ENCODE results near the gene GLB1L2. TPM values are rescaled to one million over a fixed set of nuclear protein-coding genes. Genes with fewer than 3 reads are reported as not detected.

GLB1L2 gene
- total RNA-seq, 1 donor from 2014 or later: 11.6 TPM

DNA sequence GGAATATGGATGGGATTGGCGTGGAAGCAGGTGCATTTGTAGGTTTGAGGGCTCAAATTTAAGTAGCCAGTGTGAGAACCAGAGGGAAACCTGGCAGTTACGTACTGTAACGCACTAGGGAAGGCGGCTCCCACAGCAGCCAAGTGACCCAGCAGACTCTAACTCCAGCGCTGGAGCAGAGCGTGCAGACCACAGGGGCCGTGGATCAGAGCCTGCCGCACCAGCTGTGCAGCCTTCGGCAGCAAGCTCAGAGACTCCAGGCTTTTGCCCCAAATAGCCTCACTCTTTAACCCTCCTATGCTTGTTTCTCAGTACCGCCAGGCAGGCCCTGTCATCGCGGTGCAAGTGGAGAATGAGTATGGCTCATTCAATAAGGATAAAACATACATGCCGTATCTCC, 43.3 kb upstream of the GLB1L2 start:
- DNase-seq (ENCODE audit: extremely low spot score, unreplicated experiment): no peak
- no peak overlapping the region for H3K27ac Mint-ChIP-seq
- H3K9me3 Mint-ChIP-seq: no peaks in the 10 kb centered on the region
- TF ChIP-seq, protein P1, sequence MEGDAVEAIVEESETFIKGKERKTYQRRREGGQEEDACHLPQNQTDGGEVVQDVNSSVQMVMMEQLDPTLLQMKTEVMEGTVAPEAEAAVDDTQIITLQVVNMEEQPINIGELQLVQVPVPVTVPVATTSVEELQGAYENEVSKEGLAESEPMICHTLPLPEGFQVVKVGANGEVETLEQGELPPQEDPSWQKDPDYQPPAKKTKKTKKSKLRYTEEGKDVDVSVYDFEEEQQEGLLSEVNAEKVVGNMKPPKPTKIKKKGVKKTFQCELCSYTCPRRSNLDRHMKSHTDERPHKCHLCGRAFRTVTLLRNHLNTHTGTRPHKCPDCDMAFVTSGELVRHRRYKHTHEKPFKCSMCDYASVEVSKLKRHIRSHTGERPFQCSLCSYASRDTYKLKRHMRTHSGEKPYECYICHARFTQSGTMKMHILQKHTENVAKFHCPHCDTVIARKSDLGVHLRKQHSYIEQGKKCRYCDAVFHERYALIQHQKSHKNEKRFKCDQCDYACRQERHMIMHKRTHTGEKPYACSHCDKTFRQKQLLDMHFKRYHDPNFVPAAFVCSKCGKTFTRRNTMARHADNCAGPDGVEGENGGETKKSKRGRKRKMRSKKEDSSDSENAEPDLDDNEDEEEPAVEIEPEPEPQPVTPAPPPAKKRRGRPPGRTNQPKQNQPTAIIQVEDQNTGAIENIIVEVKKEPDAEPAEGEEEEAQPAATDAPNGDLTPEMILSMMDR (conservative IDR thresholded peaks at IDR 0.05): no peak
- peaks cover 15% of the 10 kb centered on the region for H3K4me1 Mint-ChIP-seq (ENCODE audit: unreplicated experiment)
- no peaks in the 10 kb centered on the region for H3K36me3 Mint-ChIP-seq
- H3K27me3 Mint-ChIP-seq: peaks cover 18% of the 10 kb centered on the region
- no peak overlapping the region for H3K4me3 Mint-ChIP-seq

DNA sequence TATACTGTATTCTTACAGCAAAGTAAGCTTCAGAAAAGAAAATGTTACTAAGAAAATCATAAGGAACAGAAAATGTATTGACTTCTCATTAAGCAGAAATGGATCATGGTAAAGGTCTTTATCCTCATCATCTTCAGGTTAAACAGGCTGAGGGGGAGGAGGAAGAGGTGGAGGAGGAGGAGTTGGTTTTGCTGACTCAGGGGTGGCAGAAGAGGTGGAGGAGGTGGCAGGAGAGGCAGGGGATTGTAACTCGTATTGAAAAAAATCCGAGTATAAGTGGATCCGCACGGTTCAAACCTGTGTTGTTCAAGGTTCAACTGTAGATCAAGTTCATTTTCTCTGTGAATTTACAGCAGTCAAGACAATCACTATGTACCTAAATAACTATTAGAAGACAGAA, 42.6 kb upstream of the GLB1L2 start:
- TF ChIP-seq, protein P1 (conservative IDR thresholded peaks at IDR 0.05): no peak
- DNase-seq (ENCODE audit: extremely low spot score, unreplicated experiment): no peak
- Mint-ChIP-seq H3K4me1 (ENCODE audit: unreplicated experiment) (peaks cover 15% of the 10 kb centered on the region), H3K4me3 (no peak overlapping the region), H3K36me3 (no peaks in the 10 kb centered on the region), H3K27ac (no peak overlapping the region), H3K9me3 (no peaks in the 10 kb centered on the region), H3K27me3 (peaks cover 12% of the 10 kb centered on the region)

DNA sequence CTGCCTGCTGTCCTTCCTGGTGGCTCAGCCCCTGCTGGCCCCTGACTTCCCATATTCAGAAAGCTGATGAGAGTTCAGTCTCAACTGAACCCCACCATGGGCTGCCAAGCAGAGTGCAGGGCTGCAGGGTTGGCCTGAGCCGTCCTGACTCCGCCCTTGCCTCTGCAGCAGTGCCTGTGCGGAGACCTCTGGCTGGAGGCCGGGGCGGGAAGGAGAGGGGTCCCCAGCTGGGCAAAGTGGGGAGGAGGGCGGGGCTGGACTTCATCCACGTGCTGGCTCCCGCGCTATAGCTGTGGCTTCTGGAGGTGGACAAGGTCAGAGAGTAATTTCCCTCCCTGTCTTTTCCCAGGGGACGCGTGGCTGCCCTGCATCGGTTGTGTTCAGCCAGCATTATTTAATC, 42.0 kb upstream of the GLB1L2 start:
- no peak for DNase-seq (ENCODE audit: extremely low spot score, unreplicated experiment)
- Mint-ChIP-seq H3K4me1 (ENCODE audit: unreplicated experiment) (peaks cover 15% of the 10 kb centered on the region), H3K4me3 (no peak overlapping the region), H3K9me3 (no peaks in the 10 kb centered on the region), H3K27me3 (peaks cover 12% of the 10 kb centered on the region), H3K27ac (no peak overlapping the region), H3K36me3 (no peaks in the 10 kb centered on the region)
- TF ChIP-seq, protein P1 (conservative IDR thresholded peaks at IDR 0.05): no peak

DNA sequence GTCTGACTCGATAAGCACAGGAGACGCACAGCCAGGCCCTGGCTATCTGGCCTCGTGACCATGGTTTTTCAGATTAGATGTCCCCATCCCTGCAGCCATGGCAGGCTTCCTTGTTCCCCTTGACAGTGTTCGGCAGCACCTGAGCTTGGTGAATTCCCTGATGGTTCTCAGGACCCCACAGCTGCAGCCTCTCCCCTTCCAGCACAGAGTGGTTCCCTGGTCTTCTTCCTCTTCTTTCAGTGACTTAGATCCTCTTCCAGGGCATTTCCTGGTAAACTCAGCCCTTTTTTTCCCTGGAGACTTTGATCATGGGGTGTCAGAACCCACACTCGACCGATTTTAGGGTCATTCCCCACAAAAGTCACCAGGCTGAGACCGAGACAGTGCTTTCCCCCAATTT, 41.1 kb upstream of the GLB1L2 start:
- Mint-ChIP-seq H3K36me3 (no peaks in the 10 kb centered on the region), H3K4me1 (ENCODE audit: unreplicated experiment) (peaks cover 15% of the 10 kb centered on the region), H3K9me3 (no peaks in the 10 kb centered on the region), H3K27me3 (peaks cover 12% of the 10 kb centered on the region), H3K4me3 (no peak overlapping the region), H3K27ac (no peak overlapping the region)
- DNase-seq (ENCODE audit: extremely low spot score, unreplicated experiment): no peak
- TF ChIP-seq, protein P1 (conservative IDR thresholded peaks at IDR 0.05): no peak

DNA sequence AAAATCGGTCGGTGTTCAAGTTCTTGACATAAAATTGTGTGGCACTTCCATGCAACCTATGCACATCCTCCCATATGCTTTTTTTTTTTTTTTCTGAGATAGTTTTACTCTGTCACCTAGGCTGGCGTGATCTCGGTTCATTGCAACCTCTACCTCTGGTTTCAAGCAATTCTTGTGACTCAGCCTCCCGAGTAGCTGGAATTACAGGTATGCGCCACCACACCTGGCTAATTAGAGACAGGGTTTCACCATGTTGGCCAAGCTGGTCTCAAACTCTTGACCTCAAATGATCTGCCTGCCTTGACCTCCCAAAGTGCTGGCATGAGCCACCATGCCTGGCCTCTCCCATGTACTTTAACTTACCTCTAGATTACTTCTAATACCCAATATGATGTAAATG, 40.6 kb upstream of the GLB1L2 start:
- Mint-ChIP-seq H3K4me3 (no peak overlapping the region), H3K4me1 (ENCODE audit: unreplicated experiment) (peaks cover 15% of the 10 kb centered on the region), H3K27me3 (peaks cover 12% of the 10 kb centered on the region), H3K9me3 (no peaks in the 10 kb centered on the region), H3K36me3 (no peaks in the 10 kb centered on the region), H3K27ac (no peak overlapping the region)
- TF ChIP-seq, protein P1 (conservative IDR thresholded peaks at IDR 0.05): no peak
- no peak for DNase-seq (ENCODE audit: extremely low spot score, unreplicated experiment)

DNA sequence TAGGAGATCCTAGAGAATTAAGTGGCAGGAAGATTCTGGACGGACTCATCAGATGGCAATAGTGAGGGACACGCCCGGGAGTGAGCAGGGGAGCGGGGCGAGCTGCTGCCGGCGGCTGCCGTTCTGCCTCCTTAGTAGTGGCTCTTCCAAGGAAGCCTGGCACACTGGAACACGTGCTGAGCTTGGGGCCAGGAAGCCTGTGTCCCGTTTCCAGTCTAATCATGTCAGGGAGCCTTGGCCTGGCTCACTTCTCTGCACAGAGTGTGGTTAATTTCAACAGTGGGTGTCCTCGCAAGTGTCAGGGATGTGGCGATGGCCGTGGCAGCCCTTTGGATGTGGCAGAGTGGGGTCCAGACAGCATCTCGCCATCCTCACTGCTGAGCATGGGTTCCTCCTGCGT, 39.1 kb upstream of the GLB1L2 start:
- no peaks in the 10 kb centered on the region for H3K9me3 Mint-ChIP-seq
- peaks cover 12% of the 10 kb centered on the region for H3K27me3 Mint-ChIP-seq
- H3K36me3 Mint-ChIP-seq: no peaks in the 10 kb centered on the region
- TF ChIP-seq, protein P1 (conservative IDR thresholded peaks at IDR 0.05): no peak
- H3K4me1 Mint-ChIP-seq (ENCODE audit: unreplicated experiment): peaks cover 15% of the 10 kb centered on the region
- DNase-seq (ENCODE audit: extremely low spot score, unreplicated experiment): no peak
- no peak overlapping the region for H3K27ac Mint-ChIP-seq
- H3K4me3 Mint-ChIP-seq: no peak overlapping the region
